Retina (tissue), 1 donor: ENCODE results near the gene PATZ1.

Experiments used
- DNase-seq: peaks from one replicate; pipeline ENCODE4 v3.0.0-alpha.2; 2016

PATZ1 gene

GRCh38 chr22:31279327-31279669 lies 66.8 kb downstream of the PATZ1 start:
- DNase-seq, result no peak

GRCh38 chr22:31278626-31279326 lies 67.4 kb downstream of the PATZ1 start:
- no peak for DNase-seq

GRCh38 chr22:31278151-31278621 lies 68.0 kb downstream of the PATZ1 start:
- DNase-seq, result no peak

- no peak for DNase-seq
Measured at GRCh38 chr22:31277741-31278140, 68.4 kb downstream of the PATZ1 start.

- no peak for DNase-seq
Measured at GRCh38 chr22:31276426-31277167, 69.5 kb downstream of the PATZ1 start.
